Tibial nerve (tissue), 4 donors: ENCODE data around the gene VPS13D.

ENCODE experiments used
- EP300 ChIP-seq, 2 donors: sonication (generic); formaldehyde crosslinking; IDR thresholded peaks; one replicate each; pipeline ENCODE4 v1.6.1; 2017; ENCODE audit warnings: antibody characterized with exemption in 2 of 2, mild to moderate bottlenecking in 1 of 2
- TF ChIP-seq, protein P1 (sequence below), 5 experiments: fragments of 200-600 bp in 3 of 5; fragments of 450-650 bp in 2 of 5; sonication (generic) in 3 of 5; IDR thresholded peaks; one replicate each; pipeline ENCODE4 v1.5.1; 2016 to 2019; ENCODE audit warnings: antibody characterized with exemption in 5 of 5, mild to moderate bottlenecking in 3 of 5, moderate library complexity in 2 of 5

DNA sequence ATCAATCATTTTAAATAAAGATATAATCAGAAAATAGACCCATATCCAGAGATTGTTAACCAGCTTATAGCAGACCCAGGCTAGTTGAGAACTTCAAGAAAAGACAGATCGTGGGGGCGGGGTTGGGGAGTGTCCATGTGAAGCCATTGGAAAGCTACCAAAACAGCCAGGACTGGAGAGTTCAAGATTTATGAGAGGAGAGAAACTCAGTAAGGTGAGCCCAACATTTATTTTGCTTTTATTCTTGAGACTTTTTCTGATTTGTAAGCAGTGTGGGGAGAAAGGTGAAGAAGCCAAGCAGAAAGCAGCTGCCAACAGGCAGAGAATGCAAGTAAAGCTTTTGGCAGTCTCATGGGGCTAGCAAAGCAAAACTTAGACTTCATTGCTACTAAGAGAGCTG lies 179.9 kb downstream of the VPS13D start:
- TF ChIP-seq, protein P1, sequence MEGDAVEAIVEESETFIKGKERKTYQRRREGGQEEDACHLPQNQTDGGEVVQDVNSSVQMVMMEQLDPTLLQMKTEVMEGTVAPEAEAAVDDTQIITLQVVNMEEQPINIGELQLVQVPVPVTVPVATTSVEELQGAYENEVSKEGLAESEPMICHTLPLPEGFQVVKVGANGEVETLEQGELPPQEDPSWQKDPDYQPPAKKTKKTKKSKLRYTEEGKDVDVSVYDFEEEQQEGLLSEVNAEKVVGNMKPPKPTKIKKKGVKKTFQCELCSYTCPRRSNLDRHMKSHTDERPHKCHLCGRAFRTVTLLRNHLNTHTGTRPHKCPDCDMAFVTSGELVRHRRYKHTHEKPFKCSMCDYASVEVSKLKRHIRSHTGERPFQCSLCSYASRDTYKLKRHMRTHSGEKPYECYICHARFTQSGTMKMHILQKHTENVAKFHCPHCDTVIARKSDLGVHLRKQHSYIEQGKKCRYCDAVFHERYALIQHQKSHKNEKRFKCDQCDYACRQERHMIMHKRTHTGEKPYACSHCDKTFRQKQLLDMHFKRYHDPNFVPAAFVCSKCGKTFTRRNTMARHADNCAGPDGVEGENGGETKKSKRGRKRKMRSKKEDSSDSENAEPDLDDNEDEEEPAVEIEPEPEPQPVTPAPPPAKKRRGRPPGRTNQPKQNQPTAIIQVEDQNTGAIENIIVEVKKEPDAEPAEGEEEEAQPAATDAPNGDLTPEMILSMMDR (IDR thresholded peaks at IDR 0.05), result no peak
- TF ChIP-seq EP300 (IDR thresholded peaks at IDR 0.05), result no peak
